PC-3 (cell line): ENCODE data around the gene CFAP299.

Source experiments
- CTCF ChIP-seq: fragments of 300-600 bp; sonication (generic); conservative IDR thresholded peaks from 2 replicates; pipeline ENCODE4 v1.5.1; 2017; ENCODE audit warnings: antibody characterized with exemption, low read depth, mild to moderate bottlenecking, low read length
- EZH2 ChIP-seq: fragments of 300-600 bp; sonication (generic); IDR thresholded peaks from one replicate; pipeline ENCODE4 v1.6.1; 2017; ENCODE audit warnings: antibody characterized with exemption, mild to moderate bottlenecking, low read length; ENCODE audit not compliant: unreplicated experiment
- EZH2phosphoT487 ChIP-seq: fragments of 300-600 bp; sonication (generic); IDR thresholded peaks from 2 replicates; pipeline ENCODE4 v1.6.1; 2018; ENCODE audit warnings: mild to moderate bottlenecking, antibody characterized with exemption, low read length, borderline replicate concordance

- TF ChIP-seq CTCF (no peak), EZH2 (no peak), EZH2phosphoT487 (no peak)
Measured at GRCh38 chr4:80948141-80948540, 612.6 kb downstream of the CFAP299 start.
